GM10266 (cell line): ENCODE data around the gene THRSP.

Experiments used
- DNase-seq: peaks from one replicate; pipeline ENCODE4 v3.0.0; 2012; ENCODE audit errors: extremely low spot score
- CTCF ChIP-seq: IDR thresholded peaks from 2 replicates; pipeline ENCODE4 v1.5.1; 2012; ENCODE audit warnings: mild to moderate bottlenecking, low read depth; ENCODE audit not compliant: control insufficient read depth, insufficient read depth; ENCODE audit errors: missing control alignments

The THRSP gene

GRCh38 chr11:78033040-78033439, 30.6 kb upstream of the THRSP start:
- DNase-seq, result no peak
- TF ChIP-seq CTCF, result no peak

GRCh38 chr11:78034623-78035022, 29.0 kb upstream of the THRSP start:
- no peak for DNase-seq
- TF ChIP-seq CTCF, result no peak

GRCh38 chr11:78036313-78036712, 27.3 kb upstream of the THRSP start:
- DNase-seq, result no peak
- no peak for TF ChIP-seq CTCF

- DNase-seq, result no peak
- no peak for TF ChIP-seq CTCF
These were observed 26.6 kb upstream of the THRSP start for GRCh38 chr11:78037056-78037455.

GRCh38 chr11:78037825-78038620, 25.6 kb upstream of the THRSP start:
- TF ChIP-seq CTCF, result no peak
- no peak for DNase-seq

- DNase-seq, result no peak
- no peak for TF ChIP-seq CTCF
These were observed 24.9 kb upstream of the THRSP start for GRCh38 chr11:78038697-78039313.

- DNase-seq, result no peak
- TF ChIP-seq CTCF, result no peak
These were observed 24.2 kb upstream of the THRSP start for GRCh38 chr11:78039391-78039918.
